Measurements from ENCODE around the gene MAP3K20. TPM values are rescaled to one million over a fixed set of nuclear protein-coding genes. Genes with fewer than 3 reads are reported as not detected.

Gene MAP3K20
- total RNA-seq, 1 experiment from 2014 or later, result 40.0 TPM

- TF ChIP-seq CTCF (conservative IDR thresholded peaks at IDR 0.05; ENCODE audit: low read depth, low read length), result no peak
- no peak for TF ChIP-seq EZH2 (IDR thresholded peaks at IDR 0.05; ENCODE audit: borderline replicate concordance, low read depth, low read length, poor library complexity, severe bottlenecking)
- Histone ChIP-seq H3K4me3 (ENCODE audit: low read depth, low read length, poor library complexity, severe bottlenecking) (no peak overlapping the region), H3K36me3 (ENCODE audit: insufficient read depth, low read length, poor library complexity, severe bottlenecking) (peaks cover 6% of the 10 kb centered on the region), H3K27me3 (replicated peaks; ENCODE audit: insufficient read depth, low read depth, low read length, poor library complexity) (no peaks in the 10 kb centered on the region), H3K27ac (ENCODE audit: low read depth, low read length, poor library complexity, severe bottlenecking) (peak overlapping the region; percentile 19), H3K4me1 (ENCODE audit: insufficient read depth, low read length, poor library complexity, severe bottlenecking) (peaks cover 12% of the 10 kb centered on the region), H3K9me3 (ENCODE audit: low read depth, low read length, poor library complexity, severe bottlenecking) (no peaks in the 10 kb centered on the region)
- ChIA-PET POLR2A (ENCODE audit: low non-redundant PET) (no interaction called here), CTCF (no interaction called here)
- no TSS peak for BruUV-seq (replicated peaks)
- intact Hi-C loops (cut with micrococcal nuclease; ENCODE audit: unreplicated experiment), result no loop called here
- no peak for DNase-seq (ENCODE audit: low spot score)
These were observed 14.7 kb downstream of the MAP3K20 start for GRCh38 chr2:173090276-173090877.

- H3K4me1 ChIP-seq (ENCODE audit: insufficient read depth, low read length, poor library complexity, severe bottlenecking), result peaks cover 12% of the 10 kb centered on the region
- ChIA-PET CTCF (no interaction called here), POLR2A (ENCODE audit: low non-redundant PET) (no interaction called here)
- no TSS peak for BruUV-seq (replicated peaks)
- peak overlapping the region; percentile 19 for H3K27ac ChIP-seq (ENCODE audit: low read depth, low read length, poor library complexity, severe bottlenecking)
- H3K4me3 ChIP-seq (ENCODE audit: low read depth, low read length, poor library complexity, severe bottlenecking), result no peak overlapping the region
- TF ChIP-seq CTCF (conservative IDR thresholded peaks at IDR 0.05; ENCODE audit: low read depth, low read length) (peak; percentile 52), EZH2 (IDR thresholded peaks at IDR 0.05; ENCODE audit: borderline replicate concordance, low read depth, low read length, poor library complexity, severe bottlenecking) (no peak)
- DNase-seq (ENCODE audit: low spot score), result no peak
- no peaks in the 10 kb centered on the region for H3K9me3 ChIP-seq (ENCODE audit: low read depth, low read length, poor library complexity, severe bottlenecking)
- no peaks in the 10 kb centered on the region for H3K27me3 ChIP-seq (replicated peaks; ENCODE audit: insufficient read depth, low read depth, low read length, poor library complexity)
- peaks cover 6% of the 10 kb centered on the region for H3K36me3 ChIP-seq (ENCODE audit: insufficient read depth, low read length, poor library complexity, severe bottlenecking)
- intact Hi-C loops (cut with micrococcal nuclease; ENCODE audit: unreplicated experiment), result no loop called here
These were observed 15.5 kb downstream of the MAP3K20 start for GRCh38 chr2:173090973-173091660.

- no peak overlapping the region for H3K4me3 ChIP-seq (ENCODE audit: low read depth, low read length, poor library complexity, severe bottlenecking)
- BruUV-seq (replicated peaks), result no TSS peak
- TF ChIP-seq EZH2 (IDR thresholded peaks at IDR 0.05; ENCODE audit: borderline replicate concordance, low read depth, low read length, poor library complexity, severe bottlenecking) (no peak), CTCF (conservative IDR thresholded peaks at IDR 0.05; ENCODE audit: low read depth, low read length) (no peak)
- ChIA-PET CTCF (interaction anchor here (1.1 kb wide), 1 partner anchor 118 kb away, joined by 3 read pairs; no protein-coding TSS in a partner anchor), POLR2A (ENCODE audit: low non-redundant PET) (no interaction called here)
- no peaks in the 10 kb centered on the region for H3K9me3 ChIP-seq (ENCODE audit: low read depth, low read length, poor library complexity, severe bottlenecking)
- peaks cover 6% of the 10 kb centered on the region for H3K36me3 ChIP-seq (ENCODE audit: insufficient read depth, low read length, poor library complexity, severe bottlenecking)
- no peak overlapping the region for H3K27ac ChIP-seq (ENCODE audit: low read depth, low read length, poor library complexity, severe bottlenecking)
- H3K4me1 ChIP-seq (ENCODE audit: insufficient read depth, low read length, poor library complexity, severe bottlenecking), result peaks cover 12% of the 10 kb centered on the region
- no peak for DNase-seq (ENCODE audit: low spot score)
- no peaks in the 10 kb centered on the region for H3K27me3 ChIP-seq (replicated peaks; ENCODE audit: insufficient read depth, low read depth, low read length, poor library complexity)
- intact Hi-C loops (cut with micrococcal nuclease; ENCODE audit: unreplicated experiment), result no loop called here
These were observed 16.3 kb downstream of the MAP3K20 start for GRCh38 chr2:173091910-173092309.

Measured in A673 (cell line).